AG04450 (cell line): ENCODE results near the gene GATA1. TPM values are rescaled to one million over a fixed set of nuclear protein-coding genes. Genes with fewer than 3 reads are reported as not detected.

Experiments used
- CTCF ChIA-PET: fragments of 300-600, 350-600 bp; formaldehyde crosslinking; extraction: SDS; loops from one replicate; lab custom pipeline; 2022; ENCODE audit warnings: antibody characterized with exemption, inconsistent platforms; lab: Charles Lee
- POLR2A ChIA-PET: fragments of 350-600 bp; formaldehyde crosslinking; extraction: SDS; loops from one replicate; lab custom pipeline; 2021; ENCODE audit warnings: antibody characterized with exemption, inconsistent platforms; lab: Yijun Ruan, JAX
- DNase-seq: peaks from one replicate; pipeline ENCODE4 v3.0.0-alpha.2; 2011; ENCODE audit warnings: low read depth, low spot score
- H3K27ac ChIP-seq: one replicate; pipeline ENCODE4 v1.5.1; 2012; ENCODE audit warnings: low read depth, low read length, control low read depth
- H3K27me3 ChIP-seq: one replicate; pipeline ENCODE4 v1.6.0; 2012; ENCODE audit warnings: low read length; ENCODE audit not compliant: control insufficient read depth, insufficient read depth
- H3K4me3 ChIP-seq: 2 replicates; pipeline ENCODE4 v1.5.1; 2011; ENCODE audit warnings: mild to moderate bottlenecking, low read depth, low read length, control low read depth
- H3K9me3 ChIP-seq: 2 replicates; pipeline ENCODE4 v1.5.1; 2012; ENCODE audit warnings: low read length; ENCODE audit not compliant: control insufficient read depth, insufficient read depth
- CTCF ChIP-seq: IDR thresholded peaks from 2 replicates; pipeline ENCODE4 v1.5.1; 2011; ENCODE audit warnings: low read depth, low read length, control low read depth, inconsistent platforms
- polyA plus RNA-seq: library from polyadenylated mRNA; depleted of rRNA; stranded (reverse); fragments of >200 nt; gene quantifications from 2 replicates; pipeline ENCODE4 v1.2.3, GENCODE V29; 2011

GATA1 gene
- polyA plus RNA-seq, 1 experiment = not detected

GRCh38 chrX:48745222-48745621 is 41.2 kb upstream of the GATA1 start:
- Histone ChIP-seq H3K27ac (no peak overlapping the region), H3K4me3 (no peak overlapping the region), H3K27me3 (no peaks in the 10 kb centered on the region), H3K9me3 (no peaks in the 10 kb centered on the region)
- ChIA-PET POLR2A (no interaction called here), CTCF (no interaction called here)
- TF ChIP-seq CTCF = no peak
- DNase-seq = no peak

GRCh38 chrX:48747415-48748016 is 38.9 kb upstream of the GATA1 start:
- Histone ChIP-seq H3K9me3 (no peaks in the 10 kb centered on the region), H3K27ac (no peak overlapping the region), H3K27me3 (no peaks in the 10 kb centered on the region), H3K4me3 (no peak overlapping the region)
- ChIA-PET POLR2A (no interaction called here), CTCF (no interaction called here)
- TF ChIP-seq CTCF = no peak
- DNase-seq = no peak

GRCh38 chrX:48749182-48749581 is 37.2 kb upstream of the GATA1 start:
- ChIA-PET CTCF (no interaction called here), POLR2A (no interaction called here)
- DNase-seq = no peak

GRCh38 chrX:48751343-48751742 is 35.0 kb upstream of the GATA1 start:
- CTCF ChIA-PET = no interaction called here
- POLR2A ChIA-PET = no interaction called here
- H3K27me3 ChIP-seq = no peaks in the 10 kb centered on the region
- TF ChIP-seq CTCF = no peak
- no peak for DNase-seq
- H3K9me3 ChIP-seq = no peaks in the 10 kb centered on the region
- no peak overlapping the region for H3K27ac ChIP-seq
- H3K4me3 ChIP-seq = no peak overlapping the region

More at GRCh38 chrX:48749182-48749581, 37.2 kb upstream of the GATA1 start:
- TF ChIP-seq CTCF = no peak
- Histone ChIP-seq H3K4me3 (no peak overlapping the region), H3K27ac (no peak overlapping the region), H3K9me3 (no peaks in the 10 kb centered on the region), H3K27me3 (no peaks in the 10 kb centered on the region)

- Histone ChIP-seq H3K4me3 (no peak overlapping the region), H3K27ac (no peak overlapping the region), H3K9me3 (no peaks in the 10 kb centered on the region), H3K27me3 (no peaks in the 10 kb centered on the region)
- ChIA-PET POLR2A (no interaction called here), CTCF (no interaction called here)
- no peak for DNase-seq
- no peak for TF ChIP-seq CTCF
Measured at GRCh38 chrX:48752498-48752897, 33.9 kb upstream of the GATA1 start.
